OCI-LY3 (cell line): Measurements from ENCODE around the gene SELL.

Source experiments
- EZH2phosphoT487 ChIP-seq: fragments of 200-600 bp; shearing (Covaris generic); IDR thresholded peaks from 2 replicates; pipeline ENCODE4 v1.6.1; 2018; ENCODE audit warnings: antibody characterized with exemption, mixed run types, low read depth
- TF ChIP-seq, protein P1 (sequence below): fragments of 200-600, 300-600 bp; sonication (generic); IDR thresholded peaks from 2 replicates; pipeline ENCODE4 v1.5.1; 2014; ENCODE audit warnings: antibody characterized with exemption, low read length, low read depth

DNA sequence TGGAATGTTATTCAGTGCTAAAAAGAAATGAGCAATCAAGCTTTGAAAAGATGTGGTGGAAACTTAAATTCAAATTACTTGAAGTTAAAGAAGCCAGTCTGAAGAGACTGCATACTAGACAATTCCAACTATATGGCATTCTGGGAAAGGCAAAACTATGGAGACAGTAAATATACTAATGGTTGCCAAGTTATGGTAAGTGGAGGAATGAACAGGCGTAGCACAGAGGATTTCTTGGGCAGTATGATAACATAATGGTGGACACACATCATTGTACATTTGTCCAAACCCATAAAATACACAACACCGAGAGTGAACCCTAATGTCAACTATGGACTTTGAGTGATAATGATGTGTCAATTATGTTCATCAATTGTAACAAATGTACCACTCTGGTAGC lies 60.4 kb downstream of the SELL start:
- TF ChIP-seq, protein P1, sequence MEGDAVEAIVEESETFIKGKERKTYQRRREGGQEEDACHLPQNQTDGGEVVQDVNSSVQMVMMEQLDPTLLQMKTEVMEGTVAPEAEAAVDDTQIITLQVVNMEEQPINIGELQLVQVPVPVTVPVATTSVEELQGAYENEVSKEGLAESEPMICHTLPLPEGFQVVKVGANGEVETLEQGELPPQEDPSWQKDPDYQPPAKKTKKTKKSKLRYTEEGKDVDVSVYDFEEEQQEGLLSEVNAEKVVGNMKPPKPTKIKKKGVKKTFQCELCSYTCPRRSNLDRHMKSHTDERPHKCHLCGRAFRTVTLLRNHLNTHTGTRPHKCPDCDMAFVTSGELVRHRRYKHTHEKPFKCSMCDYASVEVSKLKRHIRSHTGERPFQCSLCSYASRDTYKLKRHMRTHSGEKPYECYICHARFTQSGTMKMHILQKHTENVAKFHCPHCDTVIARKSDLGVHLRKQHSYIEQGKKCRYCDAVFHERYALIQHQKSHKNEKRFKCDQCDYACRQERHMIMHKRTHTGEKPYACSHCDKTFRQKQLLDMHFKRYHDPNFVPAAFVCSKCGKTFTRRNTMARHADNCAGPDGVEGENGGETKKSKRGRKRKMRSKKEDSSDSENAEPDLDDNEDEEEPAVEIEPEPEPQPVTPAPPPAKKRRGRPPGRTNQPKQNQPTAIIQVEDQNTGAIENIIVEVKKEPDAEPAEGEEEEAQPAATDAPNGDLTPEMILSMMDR: no peak
- no peak for TF ChIP-seq EZH2phosphoT487
